ENCODE results near the gene PLG.
"Not testable (repeated sequence)": the region's sequence is repeated elsewhere in the genome, so short reads cannot be mapped to it uniquely, and the experiment has no call there.

PLG gene

DNA sequence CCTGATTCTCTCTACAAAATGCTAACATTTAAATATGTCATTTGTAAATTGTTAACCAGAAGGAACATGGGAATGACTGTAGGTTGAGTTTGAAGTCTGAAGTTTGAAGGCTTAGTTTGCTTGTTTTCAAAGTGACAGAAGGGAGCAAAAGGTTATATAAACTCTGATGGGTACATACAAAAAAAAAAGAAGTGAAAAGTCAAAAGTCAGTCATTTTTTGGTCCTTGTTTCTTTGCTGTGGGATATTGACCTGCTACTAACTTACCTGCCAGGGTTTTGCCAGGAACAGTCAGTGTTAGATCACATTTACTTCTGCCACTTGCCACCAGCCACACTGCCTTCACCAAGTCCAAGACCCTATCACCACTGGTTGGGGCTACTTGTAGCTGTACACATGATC is 6.9 kb downstream of the PLG start:
- DNase-seq, result not testable (repeated sequence)

DNA sequence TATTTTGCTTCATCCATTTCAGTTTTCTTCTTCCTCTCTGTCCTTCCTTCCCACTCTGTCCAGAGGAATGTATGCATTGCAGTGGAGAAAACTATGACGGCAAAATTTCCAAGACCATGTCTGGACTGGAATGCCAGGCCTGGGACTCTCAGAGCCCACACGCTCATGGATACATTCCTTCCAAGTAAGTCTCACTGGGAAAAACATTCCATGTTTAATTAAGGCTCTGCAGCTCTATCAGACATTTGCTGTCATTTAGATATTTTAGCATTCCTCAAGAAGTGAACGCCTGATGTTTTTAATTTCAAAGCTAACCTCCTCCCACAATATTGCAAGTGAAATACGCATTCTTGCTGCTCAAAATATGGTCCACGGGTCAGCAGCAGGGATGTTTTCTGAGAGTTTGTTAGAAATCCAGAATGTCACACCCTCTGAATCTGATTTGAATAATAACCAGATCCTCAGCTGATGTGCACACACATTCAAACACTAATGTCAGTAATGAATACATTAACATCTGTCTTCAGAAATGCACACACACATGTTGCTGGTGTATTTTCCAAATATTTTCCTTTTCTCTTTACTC is 12.8 kb downstream of the PLG start:
- no peak for DNase-seq

DNA sequence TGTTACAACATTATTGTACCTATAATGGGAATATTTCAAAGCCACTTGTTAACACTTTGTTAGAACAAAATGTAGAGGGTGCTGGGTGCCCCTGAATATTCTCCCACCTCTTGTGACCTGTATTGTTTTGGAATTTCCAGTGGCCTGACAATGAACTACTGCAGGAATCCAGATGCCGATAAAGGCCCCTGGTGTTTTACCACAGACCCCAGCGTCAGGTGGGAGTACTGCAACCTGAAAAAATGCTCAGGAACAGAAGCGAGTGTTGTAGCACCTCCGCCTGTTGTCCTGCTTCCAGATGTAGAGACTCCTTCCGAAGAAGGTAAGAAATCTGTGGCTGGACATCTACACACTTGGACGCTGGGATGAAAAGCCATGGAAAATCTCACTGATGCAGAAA is 28.9 kb downstream of the PLG start:
- no peak for DNase-seq

DNA sequence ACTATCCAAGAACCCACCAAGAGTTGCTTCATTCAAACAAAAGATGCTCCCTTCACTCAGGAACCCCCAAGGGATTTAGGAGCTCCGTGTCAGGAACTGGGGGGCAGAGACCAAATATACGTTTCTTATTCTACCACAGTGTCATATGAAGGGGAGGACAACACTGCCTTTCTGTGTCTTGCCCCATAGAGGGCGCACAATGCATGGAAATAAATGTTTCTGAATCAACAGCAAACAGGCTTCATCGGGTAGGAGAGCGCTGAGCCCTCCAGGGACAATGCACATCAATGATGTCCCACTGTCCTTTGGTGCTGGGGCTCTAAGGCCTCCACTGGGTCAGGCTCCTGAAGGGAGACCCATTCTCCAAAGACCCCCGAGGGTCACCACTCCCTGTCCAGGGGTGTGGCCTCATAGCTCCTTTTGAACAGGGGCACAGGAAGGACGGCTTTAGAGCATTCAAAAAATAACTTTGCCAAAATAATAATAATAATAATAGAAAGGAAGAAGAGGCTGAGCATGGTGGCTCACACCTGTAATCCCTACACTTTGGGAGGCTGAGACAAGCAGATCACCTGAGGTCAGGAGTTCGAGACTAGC is 31.1 kb downstream of the PLG start:
- DNase-seq, result no peak

DNA sequence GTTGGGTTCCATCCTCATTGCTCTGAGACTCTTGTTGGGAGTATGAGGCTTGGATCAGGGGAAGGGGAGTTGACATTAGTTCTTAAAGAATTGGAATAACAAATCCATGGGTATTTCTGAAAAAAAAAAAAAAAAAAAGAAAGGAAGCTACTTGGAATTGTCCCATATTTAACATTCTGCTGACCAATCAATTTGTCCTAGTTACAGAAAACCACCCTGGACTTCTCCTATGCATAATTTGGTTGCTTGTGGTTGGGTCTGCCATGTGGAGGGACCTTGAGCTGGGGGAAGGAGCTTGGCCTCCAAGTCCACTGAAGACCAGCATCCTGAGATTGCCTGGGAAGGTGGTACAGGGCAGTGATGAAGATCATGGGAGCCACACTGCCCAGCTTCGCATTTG is 32.6 kb downstream of the PLG start:
- DNase-seq, result no peak

DNA sequence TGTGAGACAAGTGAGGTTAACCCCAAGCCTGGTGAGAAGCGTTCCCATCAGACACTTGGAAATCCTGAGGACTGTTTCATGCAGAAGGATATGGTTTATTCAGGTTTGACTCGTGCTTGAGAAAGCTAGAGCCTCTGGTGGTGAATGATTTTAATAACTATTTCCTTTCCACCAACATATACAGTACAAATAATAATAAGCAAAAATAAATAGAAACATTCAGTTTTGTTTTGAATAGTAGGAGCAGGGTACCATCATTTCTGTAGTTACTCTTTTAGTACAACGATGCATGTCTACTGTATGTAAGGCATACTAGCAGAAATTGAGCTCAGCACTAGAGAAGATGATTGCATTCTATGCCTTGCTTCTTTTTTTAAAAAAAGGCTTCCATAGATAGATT is 33.5 kb downstream of the PLG start:
- DNase-seq, result no peak

DNA sequence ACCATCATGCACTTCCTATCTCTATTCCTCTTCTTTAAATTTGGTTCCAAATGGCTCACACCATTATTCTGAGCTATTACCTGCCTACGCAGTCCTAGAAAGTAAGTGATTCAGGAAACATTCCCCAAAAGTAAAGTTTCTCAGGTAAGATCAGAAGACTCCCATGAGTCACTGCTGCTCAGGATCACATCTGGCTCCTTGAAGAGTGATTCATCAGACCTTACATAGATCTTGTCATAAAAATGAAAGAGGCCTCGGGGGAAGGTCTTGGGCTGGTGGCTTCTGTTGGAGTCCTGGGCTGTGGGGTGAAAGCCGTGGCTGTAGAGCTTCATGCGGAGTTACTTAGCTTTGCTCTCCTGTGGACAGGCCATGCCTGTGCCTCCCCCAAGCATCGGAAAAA is 35.9 kb downstream of the PLG start:
- DNase-seq, result no peak

DNA sequence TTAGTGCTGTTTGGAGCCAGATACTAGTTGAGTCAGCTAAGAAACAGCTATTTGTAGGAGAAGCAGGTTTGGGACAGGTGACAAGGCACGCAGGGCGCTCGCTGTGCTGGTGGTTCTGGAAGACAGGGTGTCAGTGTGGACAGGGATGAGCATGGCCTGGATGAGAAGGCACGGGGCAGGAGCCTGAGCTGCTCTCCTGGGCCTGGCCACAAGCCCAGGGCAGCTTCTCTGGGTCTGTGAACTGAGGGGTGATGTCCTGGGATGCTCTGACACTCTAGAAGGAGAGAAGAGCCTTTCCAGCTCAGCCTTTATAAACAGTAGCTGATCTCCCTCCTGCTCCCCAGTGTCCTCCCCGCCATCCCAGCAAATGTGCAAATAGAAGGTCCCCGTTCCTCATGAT is 37.9 kb downstream of the PLG start:
- no peak for DNase-seq

DNA sequence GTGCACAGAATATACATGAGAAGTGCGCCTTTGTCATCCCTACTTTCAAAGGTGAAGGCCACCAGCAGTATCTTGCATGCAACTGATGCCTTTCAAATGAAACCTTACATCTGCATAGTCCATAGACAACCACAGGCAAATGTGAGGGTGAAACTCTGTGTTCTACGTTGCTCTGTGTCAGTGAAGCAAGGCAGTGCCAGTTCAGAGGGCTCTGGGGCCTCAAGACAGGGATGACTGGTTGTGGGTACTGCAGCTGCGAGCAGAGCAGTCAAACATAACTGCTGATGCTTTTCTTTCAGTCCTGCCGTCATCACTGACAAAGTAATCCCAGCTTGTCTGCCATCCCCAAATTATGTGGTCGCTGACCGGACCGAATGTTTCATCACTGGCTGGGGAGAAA is 39.0 kb downstream of the PLG start:
- not testable (repeated sequence) for DNase-seq

DNA sequence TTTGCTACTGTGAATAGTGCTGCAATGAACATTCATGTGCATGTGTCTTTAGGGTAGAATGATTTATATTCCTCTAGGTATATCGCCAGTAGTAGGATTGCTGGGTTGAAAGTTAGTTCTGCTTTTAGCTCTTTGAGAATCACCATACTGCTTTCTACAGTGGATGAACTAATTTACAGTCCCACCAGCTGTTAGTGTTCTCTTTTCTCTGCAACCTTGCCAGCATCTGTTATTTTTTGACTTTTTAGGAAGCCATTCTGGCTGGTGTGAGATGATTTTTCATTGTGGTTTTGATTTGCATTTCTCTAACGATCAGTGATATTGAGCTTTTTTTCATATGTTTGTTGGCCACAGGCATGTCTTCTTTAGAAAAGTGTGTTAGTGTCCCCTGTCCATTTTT is 40.0 kb downstream of the PLG start:
- DNase-seq, result no peak

DNA sequence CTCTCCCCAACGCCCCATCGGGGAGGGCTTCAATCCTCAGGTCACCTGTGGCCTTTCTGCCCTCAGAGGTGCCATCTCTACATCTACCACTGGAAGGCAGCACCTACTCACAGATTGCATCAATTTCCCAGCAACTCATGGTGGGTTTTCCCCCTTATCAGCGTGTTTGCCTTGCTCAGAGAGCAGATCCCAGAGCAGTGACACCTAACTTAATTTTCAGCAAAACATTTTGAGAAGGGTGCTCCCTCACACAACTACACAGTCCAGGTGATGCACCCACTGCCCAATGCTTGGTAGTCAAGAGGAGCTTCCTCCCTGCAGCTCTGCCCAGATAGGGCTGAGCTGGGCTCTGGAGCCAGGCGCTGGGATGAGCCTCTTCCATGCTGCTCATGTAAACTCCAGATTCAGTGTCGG is 48.2 kb downstream of the PLG start:
- DNase-seq, result no peak

DNA sequence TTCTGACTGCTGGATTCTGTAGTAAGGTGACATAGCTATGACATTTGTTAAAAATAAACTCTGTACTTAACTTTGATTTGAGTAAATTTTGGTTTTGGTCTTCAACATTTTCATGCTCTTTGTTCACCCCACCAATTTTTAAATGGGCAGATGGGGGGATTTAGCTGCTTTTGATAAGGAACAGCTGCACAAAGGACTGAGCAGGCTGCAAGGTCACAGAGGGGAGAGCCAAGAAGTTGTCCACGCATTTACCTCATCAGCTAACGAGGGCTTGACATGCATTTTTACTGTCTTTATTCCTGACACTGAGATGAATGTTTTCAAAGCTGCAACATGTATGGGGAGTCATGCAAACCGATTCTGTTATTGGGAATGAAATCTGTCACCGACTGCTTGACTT is 51.2 kb downstream of the PLG start:
- not testable (repeated sequence) for DNase-seq

DNA sequence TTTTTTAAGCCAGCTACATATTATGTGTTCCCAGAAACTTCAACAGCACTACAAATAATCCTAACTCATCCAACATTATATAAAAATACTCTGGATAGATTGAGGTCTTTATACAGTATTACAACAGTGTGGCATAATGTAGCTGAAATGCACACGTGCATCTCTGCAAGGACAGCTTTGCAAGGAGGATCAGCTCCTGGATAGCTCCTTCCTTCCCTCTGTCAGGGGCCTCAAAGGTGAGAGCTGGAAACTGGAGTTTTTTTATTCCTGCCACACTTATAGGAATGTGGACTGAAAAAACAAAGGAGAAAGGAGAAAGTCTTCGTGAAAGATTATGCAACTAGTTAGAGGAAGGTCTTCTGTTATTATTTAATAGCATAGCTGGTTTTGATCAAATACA is 53.1 kb downstream of the PLG start:
- DNase-seq, result no peak

DNA sequence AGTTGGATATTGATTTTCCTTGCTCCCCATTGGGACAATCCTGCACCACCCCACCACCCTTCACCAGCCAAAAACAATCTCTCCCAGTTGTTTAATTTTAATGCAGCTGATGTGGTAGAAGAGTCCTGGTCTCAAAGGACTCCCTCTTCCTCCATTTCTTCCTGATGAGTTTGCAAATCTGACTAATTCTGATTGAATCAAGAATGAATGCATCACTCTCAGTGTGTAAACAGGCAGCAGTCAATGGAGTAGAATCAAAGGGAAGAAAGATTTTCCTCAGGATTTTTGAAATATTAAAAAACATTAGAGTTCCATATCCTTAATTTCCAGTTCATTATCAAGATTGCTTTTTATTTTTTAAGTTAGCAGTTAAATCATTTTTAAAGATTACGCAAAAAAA is 54.0 kb downstream of the PLG start:
- no peak for DNase-seq

DNA sequence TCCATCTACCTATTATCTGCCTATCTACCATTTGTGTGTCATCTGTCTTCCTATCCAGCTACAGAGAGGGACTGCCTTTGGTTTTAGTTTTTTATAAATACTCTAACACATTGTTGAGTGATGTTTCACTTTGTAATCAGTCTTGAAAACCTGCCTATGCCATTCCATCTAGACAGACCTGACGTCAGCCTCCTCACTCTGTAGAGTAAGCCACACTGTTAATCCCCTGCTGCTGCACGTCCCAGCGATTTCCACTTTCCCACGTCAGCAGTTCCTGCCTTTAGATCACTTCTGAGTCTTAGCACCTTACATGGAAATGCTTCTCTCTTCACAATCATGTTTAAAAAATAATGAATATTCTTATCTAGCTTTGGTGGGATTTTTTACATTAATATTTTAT is 54.8 kb downstream of the PLG start:
- DNase-seq, result no peak

DNA sequence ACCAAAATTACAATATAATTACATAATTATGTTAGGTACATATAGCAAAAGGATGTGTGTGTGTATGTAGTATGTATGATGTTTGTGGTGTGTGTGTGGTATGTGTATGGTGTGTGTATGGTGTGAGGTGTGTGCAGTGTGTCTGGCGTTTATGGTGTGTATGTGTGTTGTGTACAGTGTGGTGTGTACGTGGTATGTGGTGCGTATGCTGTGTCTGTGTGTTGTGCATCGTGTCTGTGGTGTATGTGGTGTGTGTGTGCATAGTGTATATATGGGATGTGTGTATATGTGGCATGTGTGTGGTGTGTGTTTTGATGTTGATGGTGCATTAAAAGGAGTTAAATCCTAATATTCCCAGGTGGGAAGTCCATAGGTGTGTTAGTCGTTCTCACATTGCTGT is 62.8 kb downstream of the PLG start:
- DNase-seq, result no peak

DNA sequence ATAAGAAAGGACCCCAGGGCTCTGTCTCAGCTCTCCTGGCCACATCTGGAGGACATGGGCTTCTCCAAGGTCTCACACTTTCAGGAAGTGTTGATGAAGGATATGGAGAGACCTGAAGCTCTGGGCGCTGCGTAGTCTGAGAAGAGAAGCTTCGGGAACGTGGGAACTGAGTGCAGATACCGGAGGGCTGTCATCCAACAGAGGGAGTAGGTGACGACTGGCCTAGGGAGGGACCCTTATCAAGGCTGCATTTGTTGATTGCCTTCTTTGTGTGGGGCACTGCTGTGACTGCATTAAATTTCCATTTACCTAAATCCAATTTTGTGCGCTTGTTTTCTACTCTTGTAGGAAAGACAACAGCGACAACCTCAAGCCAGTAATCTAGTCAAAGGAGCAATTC is 63.4 kb downstream of the PLG start:
- no peak for DNase-seq

DNA sequence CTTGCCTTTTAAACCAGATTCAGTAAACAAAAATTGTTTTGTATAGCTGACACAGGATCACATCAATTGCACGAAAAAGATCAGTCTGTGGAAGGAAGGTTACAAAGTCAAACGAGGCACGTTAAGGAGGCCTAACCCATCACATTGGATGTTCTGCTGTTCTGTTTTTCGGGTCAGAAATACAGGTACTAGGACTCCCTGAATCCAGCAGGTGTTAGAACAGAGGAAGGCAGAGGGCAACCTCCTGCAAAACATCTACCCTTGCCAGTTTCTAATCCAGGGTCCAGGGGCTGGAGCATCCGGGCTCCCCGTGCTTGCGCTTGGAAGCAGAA is 64.6 kb downstream of the PLG start:
- DNase-seq, result no peak

DNA sequence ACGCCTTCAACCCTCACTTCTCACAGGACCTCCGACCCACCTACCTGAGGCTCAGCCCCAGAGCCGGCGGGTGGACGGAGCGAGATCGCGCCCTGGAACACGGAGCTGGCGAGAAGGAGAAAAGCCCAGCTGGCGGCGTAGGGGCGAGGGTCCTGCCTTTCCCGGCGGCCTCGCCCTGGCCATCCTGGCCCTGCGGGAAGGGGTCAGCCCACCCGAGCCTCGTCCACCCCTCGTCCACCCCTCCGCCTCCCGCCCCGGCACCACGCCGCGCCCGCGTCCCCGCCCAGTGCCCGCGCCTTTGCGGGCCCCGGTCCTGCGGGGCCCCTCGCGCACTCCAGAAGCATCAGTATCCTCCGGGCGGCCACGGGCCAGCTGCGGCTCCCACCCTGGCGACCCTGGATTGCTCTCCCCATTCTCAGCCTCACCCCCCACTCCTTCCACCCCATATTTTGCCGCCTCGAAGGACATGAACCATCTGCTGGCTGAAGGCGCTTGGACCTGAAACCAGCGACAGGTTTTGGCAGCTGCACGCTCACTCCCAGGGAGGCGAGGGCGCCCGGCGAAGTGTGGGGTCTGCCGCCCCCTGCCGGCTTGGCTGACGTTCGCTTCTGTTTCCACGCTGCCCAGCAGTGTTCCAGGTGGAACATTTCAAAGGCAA is 65.1 kb downstream of the PLG start:
- peak; percentile 17 for DNase-seq

DNA sequence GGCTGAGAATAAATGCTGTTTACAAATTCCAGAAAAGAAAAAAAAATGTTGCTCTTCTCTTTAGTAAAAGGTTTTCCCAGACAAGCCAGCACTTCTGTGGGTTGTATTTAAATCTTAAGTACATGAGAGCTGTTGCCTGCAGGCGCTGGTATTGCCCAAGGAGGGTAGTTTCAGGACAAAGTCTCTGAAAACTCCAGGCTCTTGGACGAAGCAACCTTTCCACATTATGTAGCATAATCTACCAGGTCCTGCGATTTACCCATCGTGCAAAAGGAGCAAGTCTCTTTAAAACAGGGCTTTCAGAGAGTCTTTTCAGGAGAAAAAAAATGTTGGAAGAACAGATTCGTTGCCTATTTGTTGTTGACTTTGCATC is 65.6 kb downstream of the PLG start:
- no peak for DNase-seq

DNA sequence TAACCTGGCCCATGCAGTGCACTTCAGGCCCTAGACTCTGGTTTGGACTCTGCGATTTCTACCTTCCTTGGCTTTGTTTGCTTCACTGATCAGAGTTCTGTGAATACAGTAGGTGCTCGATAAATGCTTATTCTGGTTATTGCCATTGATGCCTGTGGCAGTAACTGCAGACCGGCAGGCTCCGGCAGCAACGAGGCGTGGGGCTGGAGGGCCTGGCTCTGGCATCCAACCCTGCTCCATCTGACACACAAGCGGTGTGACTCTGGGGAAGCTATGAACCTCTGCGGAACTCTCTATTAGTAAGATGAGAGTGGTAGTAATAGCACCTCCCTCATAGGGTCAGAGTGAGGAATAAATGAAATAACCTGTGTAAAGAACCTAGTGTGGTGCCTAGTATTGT is 66.1 kb downstream of the PLG start:
- no peak for DNase-seq

DNA sequence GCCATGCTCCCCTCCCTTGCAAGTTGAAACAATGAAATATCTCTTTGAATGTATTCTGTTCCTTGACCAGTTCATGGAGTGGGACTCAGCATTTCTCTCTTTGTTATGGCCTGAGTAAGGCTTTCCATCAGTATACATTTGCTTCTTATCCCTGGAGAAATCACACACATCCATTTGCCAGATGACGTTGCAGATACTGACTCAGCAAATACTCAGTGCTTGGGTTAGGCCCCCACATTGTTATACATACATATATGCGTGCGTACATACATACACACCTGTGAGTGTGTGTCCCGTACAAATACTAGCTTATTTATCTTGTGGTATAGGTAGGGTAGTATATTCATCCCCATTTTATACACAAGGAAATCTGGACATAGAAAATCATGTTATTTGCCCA is 72.4 kb downstream of the PLG start:
- DNase-seq, result no peak

DNA sequence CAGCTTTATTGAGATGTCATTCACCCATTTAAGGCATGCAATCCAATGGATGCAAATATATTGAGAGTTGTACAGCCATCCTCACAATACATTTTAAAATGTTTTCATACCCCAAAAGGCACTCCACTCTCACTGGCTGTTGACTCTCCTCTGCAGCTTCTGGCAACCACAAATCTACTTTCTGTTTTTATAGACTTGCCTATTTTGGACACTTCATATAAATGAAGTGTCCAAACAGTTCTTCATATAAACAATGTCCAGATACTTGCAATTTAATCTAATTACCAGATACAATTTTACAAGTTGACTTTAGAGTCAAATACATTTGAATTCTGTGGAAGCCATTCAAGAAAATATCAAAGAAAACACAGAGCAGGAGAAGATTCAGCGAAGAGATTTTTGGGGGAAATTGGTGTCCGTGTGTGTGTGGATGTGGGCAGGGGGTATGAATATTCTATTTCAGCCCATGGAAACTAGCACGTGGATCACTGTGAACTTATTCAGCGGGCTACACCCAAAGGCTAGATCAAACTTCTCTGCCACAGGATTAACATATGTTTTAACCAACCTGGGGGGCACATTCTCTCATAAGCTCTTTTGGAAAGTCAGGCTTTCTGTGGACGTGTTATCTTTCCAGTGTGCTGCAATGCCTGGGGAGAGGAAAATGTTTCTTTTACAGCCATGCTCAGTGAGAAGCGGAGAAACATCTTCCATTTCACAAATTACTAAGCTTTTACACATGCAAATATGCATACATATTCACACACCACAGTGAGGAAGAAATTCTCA is 73.9 kb downstream of the PLG start:
- no peak for DNase-seq

DNA sequence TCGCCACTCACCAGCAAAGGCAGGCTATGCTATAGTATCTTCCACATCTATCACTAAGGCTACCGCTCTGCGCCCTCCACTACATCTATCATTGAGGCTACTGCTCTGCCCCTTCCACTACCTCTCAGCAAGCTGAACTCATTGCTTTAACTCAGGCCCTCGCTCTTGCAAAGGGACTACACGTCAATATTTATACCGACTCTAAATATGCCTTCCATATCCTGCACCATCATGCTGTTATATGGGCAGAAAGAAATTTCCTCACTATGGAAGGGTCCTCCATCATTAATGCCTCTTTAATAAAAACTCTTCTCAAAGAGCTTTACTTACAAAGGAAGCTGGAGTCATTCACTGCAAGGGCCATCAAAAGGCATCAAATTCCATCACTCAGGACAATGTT is 77.1 kb downstream of the PLG start:
- not testable (repeated sequence) for DNase-seq
